Measurements from ENCODE around the gene EXOC6.

DNA sequence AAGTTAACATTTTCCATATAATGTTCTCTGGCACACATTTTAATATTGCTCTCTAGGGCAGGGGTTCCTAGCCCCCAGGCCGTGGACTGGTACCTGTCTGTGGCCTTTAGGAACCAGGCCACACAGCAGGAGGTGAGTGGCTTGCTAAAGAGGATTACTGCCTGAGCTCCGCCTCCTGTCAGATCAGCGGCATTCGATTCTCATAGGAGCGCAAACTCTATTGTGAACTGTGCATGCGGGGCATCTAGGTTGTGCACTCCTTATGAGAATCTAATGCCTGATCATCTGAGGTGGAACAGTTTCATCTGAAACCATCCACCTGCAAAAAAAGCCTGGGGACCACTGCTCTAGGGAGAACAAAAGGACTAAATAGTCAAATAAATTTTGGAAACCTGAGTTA, 65.7 kb downstream of the EXOC6 start:
- TF ChIP-seq, protein P1, sequence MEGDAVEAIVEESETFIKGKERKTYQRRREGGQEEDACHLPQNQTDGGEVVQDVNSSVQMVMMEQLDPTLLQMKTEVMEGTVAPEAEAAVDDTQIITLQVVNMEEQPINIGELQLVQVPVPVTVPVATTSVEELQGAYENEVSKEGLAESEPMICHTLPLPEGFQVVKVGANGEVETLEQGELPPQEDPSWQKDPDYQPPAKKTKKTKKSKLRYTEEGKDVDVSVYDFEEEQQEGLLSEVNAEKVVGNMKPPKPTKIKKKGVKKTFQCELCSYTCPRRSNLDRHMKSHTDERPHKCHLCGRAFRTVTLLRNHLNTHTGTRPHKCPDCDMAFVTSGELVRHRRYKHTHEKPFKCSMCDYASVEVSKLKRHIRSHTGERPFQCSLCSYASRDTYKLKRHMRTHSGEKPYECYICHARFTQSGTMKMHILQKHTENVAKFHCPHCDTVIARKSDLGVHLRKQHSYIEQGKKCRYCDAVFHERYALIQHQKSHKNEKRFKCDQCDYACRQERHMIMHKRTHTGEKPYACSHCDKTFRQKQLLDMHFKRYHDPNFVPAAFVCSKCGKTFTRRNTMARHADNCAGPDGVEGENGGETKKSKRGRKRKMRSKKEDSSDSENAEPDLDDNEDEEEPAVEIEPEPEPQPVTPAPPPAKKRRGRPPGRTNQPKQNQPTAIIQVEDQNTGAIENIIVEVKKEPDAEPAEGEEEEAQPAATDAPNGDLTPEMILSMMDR (IDR thresholded peaks at IDR 0.05 in 8 of 11, conservative IDR thresholded peaks at IDR 0.05 in 3 of 11) = no peak
- TF ChIP-seq POLR2AphosphoS5 (IDR thresholded peaks at IDR 0.05) = no peak
- TF ChIP-seq POLR2A (IDR thresholded peaks at IDR 0.05) = no peak
